Spleen (tissue), 11 donors: Measurements from ENCODE around the gene BCO1. TPM values are rescaled to one million over a fixed set of nuclear protein-coding genes. Genes with fewer than 3 reads are reported as not detected.

Experiments used
- DNase-seq: peaks from one replicate; pipeline ENCODE4 v3.0.0-alpha.2; 2020
- H3K27ac ChIP-seq, 8 donors: fragments of 200-600 bp; sonication (generic) in 7 of 8; 1 replicate in 4 of 8; 2 replicates in 4 of 8; pipeline versions ENCODE4 v1.5.0 to v1.8.0; 2016 to 2021; ENCODE audit warnings: inconsistent platforms in 4 of 8, mild to moderate bottlenecking in 4 of 8, moderate library complexity in 1 of 8
- H3K27me3 ChIP-seq, 7 donors: fragments of 200-600 bp; sonication (generic) in 6 of 7; replicated peaks in 1 of 7; 1 replicate in 4 of 7; 2 replicates in 3 of 7; pipeline versions ENCODE4 v1.5.0 to v1.8.0; 2016 to 2021; ENCODE audit warnings: inconsistent platforms in 3 of 7, mild to moderate bottlenecking in 1 of 7
- H3K36me3 ChIP-seq, 6 donors: fragments of 200-600 bp; sonication (generic) in 5 of 6; 1 replicate in 4 of 6; 2 replicates in 2 of 6; pipeline versions ENCODE4 v1.5.0 to v1.8.0; 2016 to 2021; ENCODE audit warnings: inconsistent platforms in 2 of 6
- H3K4me1 ChIP-seq, 6 donors: fragments of 200-600 bp; sonication (generic) in 5 of 6; 1 replicate in 3 of 6; 2 replicates in 3 of 6; pipeline versions ENCODE4 v1.5.0 to v1.8.0; 2016 to 2021; ENCODE audit warnings: inconsistent platforms in 3 of 6
- H3K4me3 ChIP-seq, 8 donors: fragments of 200-600 bp; sonication (generic) in 7 of 8; 1 replicate in 4 of 8; 2 replicates in 4 of 8; pipeline versions ENCODE4 v1.5.0 to v1.8.0; 2016 to 2021; ENCODE audit warnings: inconsistent platforms in 4 of 8, mild to moderate bottlenecking in 4 of 8, moderate library complexity in 2 of 8
- H3K9me3 ChIP-seq, 8 donors: fragments of 200-600 bp; sonication (generic) in 7 of 8; 1 replicate in 4 of 8; 2 replicates in 4 of 8; pipeline versions ENCODE4 v1.5.0 to v1.8.0; 2016 to 2021; ENCODE audit warnings: inconsistent platforms in 4 of 8
- CTCF ChIP-seq, 11 experiments: fragments of 200-600 bp in 7 of 11; fragments of 450-650 bp in 4 of 11; sonication (generic) in 4 of 11; IDR thresholded peaks in 8 of 11; conservative IDR thresholded peaks in 3 of 11; 1 replicate in 7 of 11; 2 replicates in 4 of 11; pipeline versions ENCODE4 v1.4.0 to v1.8.0; 2016 to 2021; ENCODE audit warnings: antibody characterized with exemption in 11 of 11, inconsistent platforms in 4 of 11, mild to moderate bottlenecking in 1 of 11
- POLR2A ChIP-seq, 3 donors: fragments of 450-650 bp; IDR thresholded peaks; one replicate each; pipeline ENCODE4 v1.5.1; 2017; ENCODE audit warnings: antibody characterized with exemption in 3 of 3, mild to moderate bottlenecking in 1 of 3
- POLR2AphosphoS5 ChIP-seq, 3 donors: sonication (generic); formaldehyde crosslinking; IDR thresholded peaks; one replicate each; pipeline ENCODE4 v1.5.1; 2017; ENCODE audit warnings: antibody characterized with exemption in 3 of 3
- WGBS, 5 donors: extraction: QIAGEN DNeasy Blood & Tissue Kit in 3 of 5; methylation state at CpG; one replicate each; pipeline versions ENCODE4 v1.1.5 to v1.1.7; 2013 to 2018; 5-methylcytosine and 5-hydroxymethylcytosine counted together
- intact Hi-C: fragments of 100-400 bp; cut with DNase I; formaldehyde crosslinking; loops from one replicate; pipeline ENCODE4 v1.15.0; 2023; ENCODE audit warnings: low total_unique reads
- polyA plus RNA-seq, 3 donors: library from polyadenylated mRNA; stranded (reverse); fragments of 200-250 nt; gene quantifications; one replicate each; pipeline ENCODE4 v1.2.1, GENCODE V29; 2013
- total RNA-seq, 7 donors: library from RNA; depleted of rRNA in 3 of 7; stranded (reverse); fragments of >200 nt in 3 of 7; fragmentation: NEBNext Ultra II Directional in 4 of 7; extraction: Animal tissue kit (Norgen Biotek cat#: 25700) in 4 of 7; gene quantifications; one replicate each; pipeline versions ENCODE4 v1.1.0 to v1.2.1, GENCODE V29; 2016 to 2021
- donor health status: healthy with polysubstance abuse.
- donor health status: DM: no; HTN: no; CAD: no; lungs with moderate emphysema.
- donor health status: DM: no; HTN: no; CAD: no.
- donor health status: Bipolar disorder and iron deficiency.
- donor health status: healthy.
- donor health status: DM: no; HTN: no; CAD: no.
- donor health status: DM: yes; HTN: yes; CAD: no.

Gene BCO1
- total and polyA plus RNA-seq, 10 donors = not detected

- 75 to 81% (median 79%) methylated on average over 5 of the region's 5 CpGs for WGBS, 5 donors
- TF ChIP-seq CTCF (IDR thresholded peaks at IDR 0.05 in 8 of 11, conservative IDR thresholded peaks at IDR 0.05 in 3 of 11) (no peak), POLR2A (IDR thresholded peaks at IDR 0.05) (no peak), POLR2AphosphoS5 (IDR thresholded peaks at IDR 0.05) (no peak)
- no peak for DNase-seq
- Histone ChIP-seq H3K4me1 (peaks cover 0 to 15% (median 3%) of the 10 kb centered on the region in 6 donors), H3K27ac (no peak overlapping the region), H3K27me3 (peaks cover 0 to 5% (median 0%) of the 10 kb centered on the region in 7 donors), H3K9me3 (no peaks in the 10 kb centered on the region), H3K36me3 (no peaks in the 10 kb centered on the region), H3K4me3 (no peak overlapping the region)
- intact Hi-C loops = no loop called here
Observed at GRCh38 chr16:81241706-81242105, 3.2 kb downstream of the BCO1 start.

GRCh38 chr16:81242977-81243618, 4.6 kb downstream of the BCO1 start:
- intact Hi-C loops = no loop called here
- no peaks in the 10 kb centered on the region for H3K36me3 ChIP-seq
- peaks cover 0 to 14% (median 3%) of the 10 kb centered on the region in 6 donors for H3K4me1 ChIP-seq
- no peaks in the 10 kb centered on the region for H3K9me3 ChIP-seq
- H3K27me3 ChIP-seq = peaks cover 0 to 8% (median 0%) of the 10 kb centered on the region in 7 donors
- H3K27ac ChIP-seq = no peak overlapping the region
- WGBS, 5 donors = 85 to 92% (median 92%) methylated on average over 8 of the region's 8 CpGs
- H3K4me3 ChIP-seq = no peak overlapping the region
- DNase-seq = no peak
- TF ChIP-seq CTCF (IDR thresholded peaks at IDR 0.05 in 8 of 11, conservative IDR thresholded peaks at IDR 0.05 in 3 of 11) (no peak), POLR2A (IDR thresholded peaks at IDR 0.05) (no peak), POLR2AphosphoS5 (IDR thresholded peaks at IDR 0.05) (no peak)

GRCh38 chr16:81243942-81244341, 5.5 kb downstream of the BCO1 start:
- H3K36me3 ChIP-seq = no peaks in the 10 kb centered on the region
- intact Hi-C loops = no loop called here
- no peak overlapping the region for H3K4me3 ChIP-seq
- TF ChIP-seq CTCF (IDR thresholded peaks at IDR 0.05 in 8 of 11, conservative IDR thresholded peaks at IDR 0.05 in 3 of 11) = no peak
- no peak for TF ChIP-seq POLR2AphosphoS5 (IDR thresholded peaks at IDR 0.05)
- no peak for TF ChIP-seq POLR2A (IDR thresholded peaks at IDR 0.05)
- 65 to 69% (median 69%) methylated on average over 8 to 9 of the region's 9 CpGs for WGBS, 5 donors
- peak; percentile 47 for DNase-seq
- no peaks in the 10 kb centered on the region for H3K9me3 ChIP-seq
- H3K4me1 ChIP-seq = peaks cover 0 to 6% (median under 1%) of the 10 kb centered on the region in 6 donors
- H3K27me3 ChIP-seq = peaks cover 0 to 8% (median 0%) of the 10 kb centered on the region in 7 donors
- H3K27ac ChIP-seq = no peak overlapping the region

- no peak for DNase-seq
- no peak for TF ChIP-seq POLR2AphosphoS5 (IDR thresholded peaks at IDR 0.05)
- no peak for TF ChIP-seq POLR2A (IDR thresholded peaks at IDR 0.05)
- no peak for TF ChIP-seq CTCF (IDR thresholded peaks at IDR 0.05 in 8 of 11, conservative IDR thresholded peaks at IDR 0.05 in 3 of 11)
Observed at GRCh38 chr16:81251871-81252270, 13.4 kb downstream of the BCO1 start.

More at GRCh38 chr16:81251871-81252270, 13.4 kb downstream of the BCO1 start:
- Histone ChIP-seq H3K4me1 (no peaks in the 10 kb centered on the region), H3K27ac (no peak overlapping the region), H3K4me3 (no peak overlapping the region), H3K36me3 (no peaks in the 10 kb centered on the region), H3K9me3 (no peaks in the 10 kb centered on the region), H3K27me3 (peaks cover 0 to 1% (median 0%) of the 10 kb centered on the region in 7 donors)
- WGBS, 5 donors = 71 to 91% (median 88%) methylated on average over 2 of the region's 2 CpGs
- intact Hi-C loops = no loop called here
